GM21360 (cell line): Measurements from ENCODE around the gene SLMAP.
"Not testable (repeated sequence)": the region's sequence is repeated elsewhere in the genome, so short reads cannot be mapped to it uniquely, and the experiment has no call there.

Experiments
- ATAC-seq: cut with Tn5 transposase; IDR thresholded peaks from one replicate; pipeline ENCODE4 v1.9.1; 2021; ENCODE audit warnings: mild to moderate bottlenecking, moderate library complexity; ENCODE audit not compliant: unreplicated experiment

Gene SLMAP

GRCh38 chr3:57876632-57877031, 120.5 kb downstream of the SLMAP start:
- ATAC-seq: no peak

DNA sequence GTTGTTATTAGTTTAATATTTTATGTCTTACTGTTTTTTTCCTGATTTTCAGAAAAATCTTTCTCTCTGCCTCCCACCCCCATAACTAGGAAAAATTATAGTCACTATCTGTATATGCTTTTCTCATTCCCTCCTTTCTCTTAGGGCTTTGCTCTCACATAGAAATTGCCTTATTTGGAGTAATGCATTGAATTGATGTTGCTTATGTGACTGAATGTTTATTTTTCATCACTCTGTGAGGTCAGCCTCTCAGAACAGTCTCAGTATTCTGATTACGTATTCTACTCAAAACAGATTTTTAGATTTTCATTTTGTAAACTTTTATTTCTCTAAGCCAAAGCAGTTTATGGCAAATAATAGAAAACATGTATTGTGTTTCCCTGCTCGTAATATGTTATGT, 121.0 kb downstream of the SLMAP start:
- ATAC-seq: no peak

DNA sequence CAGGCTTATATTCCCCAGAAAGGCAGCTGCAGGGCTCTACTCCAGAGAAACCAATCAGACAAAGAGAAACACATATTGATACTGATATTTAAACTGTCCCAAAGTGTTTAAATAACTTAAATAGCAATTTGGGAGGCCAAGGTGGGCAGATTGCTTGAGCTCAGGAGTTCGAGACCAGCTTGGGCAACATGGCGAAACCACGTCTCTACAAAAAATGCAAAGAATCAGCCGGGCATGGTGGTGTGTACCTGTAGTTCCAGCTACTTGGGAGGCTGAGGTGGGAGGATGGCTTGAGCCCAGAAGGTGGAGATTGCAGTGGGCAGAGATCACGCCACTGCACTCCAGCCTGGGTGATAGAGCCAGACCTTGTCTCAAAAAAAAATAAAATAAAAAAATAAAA, 128.3 kb downstream of the SLMAP start:
- ATAC-seq: not testable (repeated sequence)

- ATAC-seq: no peak
Measured at GRCh38 chr3:57889807-57890206, 133.7 kb downstream of the SLMAP start.

DNA sequence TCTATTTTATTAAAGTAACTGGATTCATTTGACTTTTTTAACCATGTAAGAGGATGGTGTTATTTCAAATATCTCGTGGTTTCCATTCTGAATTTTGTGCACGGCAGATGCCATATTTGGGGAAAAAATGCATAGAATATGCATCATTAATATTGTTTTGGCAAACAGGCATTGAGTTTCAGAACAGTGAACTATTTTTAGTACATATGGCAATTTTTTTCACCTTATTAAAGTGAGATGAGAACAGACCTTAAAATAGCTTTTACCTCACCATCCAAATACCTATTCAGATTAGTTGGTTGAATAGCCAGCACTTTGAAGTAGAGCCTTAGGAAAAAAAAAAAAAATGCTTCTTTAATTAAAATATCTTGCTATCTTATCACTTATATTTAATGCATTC, 134.8 kb downstream of the SLMAP start:
- no peak for ATAC-seq

GRCh38 chr3:57892423-57892822, 136.3 kb downstream of the SLMAP start:
- ATAC-seq: no peak

DNA sequence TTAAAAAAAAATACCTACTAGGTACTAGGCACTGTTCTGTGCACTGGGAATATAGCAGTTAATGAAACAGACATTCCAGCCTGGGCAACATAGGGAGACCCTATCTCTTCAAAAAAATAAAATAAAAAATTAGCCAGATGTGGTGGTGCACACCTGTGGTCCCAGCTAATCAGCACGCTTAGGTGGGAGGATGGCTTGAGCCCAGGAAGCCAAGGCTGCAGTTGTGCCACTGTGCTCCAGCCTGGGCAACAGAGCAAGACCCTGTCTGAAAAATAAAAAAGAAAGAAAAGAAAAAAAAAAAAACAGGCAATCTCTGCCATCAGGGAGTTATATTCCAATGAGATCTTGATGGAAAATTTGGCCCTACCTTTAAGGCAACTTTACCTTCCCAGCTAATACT, 137.0 kb downstream of the SLMAP start:
- ATAC-seq: no peak

DNA sequence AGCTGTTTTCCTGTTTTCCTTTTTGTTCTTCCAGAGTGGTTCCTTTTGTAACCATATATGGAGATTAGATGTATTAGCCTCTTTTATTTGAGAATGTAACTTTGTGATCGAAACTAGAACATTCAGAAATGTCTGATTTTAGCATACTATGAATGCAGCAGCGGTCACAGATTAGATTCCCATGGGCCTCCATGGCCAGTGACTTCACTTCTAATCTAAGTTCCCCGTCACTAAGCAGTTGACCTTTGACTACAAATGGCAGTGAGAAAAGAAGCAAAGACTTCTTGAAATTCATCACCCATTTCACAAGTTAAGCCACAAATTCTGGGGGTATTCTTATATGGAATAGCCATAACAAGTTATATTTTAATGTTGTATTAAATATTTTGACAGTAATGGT, 137.6 kb downstream of the SLMAP start:
- ATAC-seq: no peak

- ATAC-seq: no peak
Measured at GRCh38 chr3:57896031-57896430, 139.9 kb downstream of the SLMAP start.

DNA sequence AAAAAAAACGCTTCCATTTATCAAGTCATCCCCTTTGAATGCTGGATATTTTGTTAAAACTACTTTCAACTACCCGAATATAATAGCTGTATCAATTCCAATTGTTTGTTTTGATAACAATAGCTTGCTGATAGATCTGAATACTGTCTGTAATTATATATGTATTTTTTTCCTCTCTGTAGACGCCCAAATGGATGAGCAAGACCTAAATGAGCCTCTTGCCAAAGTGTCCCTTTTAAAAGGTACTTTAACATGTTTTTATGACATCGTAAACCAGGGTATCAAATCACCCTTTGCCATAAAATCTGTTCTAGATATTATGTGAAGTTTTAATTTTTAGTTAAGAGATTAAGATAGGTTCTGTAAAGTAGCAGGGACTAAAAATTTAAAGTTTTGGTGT, 140.6 kb downstream of the SLMAP start:
- ATAC-seq: no peak

GRCh38 chr3:57900786-57901185, 144.7 kb downstream of the SLMAP start:
- no peak for ATAC-seq

DNA sequence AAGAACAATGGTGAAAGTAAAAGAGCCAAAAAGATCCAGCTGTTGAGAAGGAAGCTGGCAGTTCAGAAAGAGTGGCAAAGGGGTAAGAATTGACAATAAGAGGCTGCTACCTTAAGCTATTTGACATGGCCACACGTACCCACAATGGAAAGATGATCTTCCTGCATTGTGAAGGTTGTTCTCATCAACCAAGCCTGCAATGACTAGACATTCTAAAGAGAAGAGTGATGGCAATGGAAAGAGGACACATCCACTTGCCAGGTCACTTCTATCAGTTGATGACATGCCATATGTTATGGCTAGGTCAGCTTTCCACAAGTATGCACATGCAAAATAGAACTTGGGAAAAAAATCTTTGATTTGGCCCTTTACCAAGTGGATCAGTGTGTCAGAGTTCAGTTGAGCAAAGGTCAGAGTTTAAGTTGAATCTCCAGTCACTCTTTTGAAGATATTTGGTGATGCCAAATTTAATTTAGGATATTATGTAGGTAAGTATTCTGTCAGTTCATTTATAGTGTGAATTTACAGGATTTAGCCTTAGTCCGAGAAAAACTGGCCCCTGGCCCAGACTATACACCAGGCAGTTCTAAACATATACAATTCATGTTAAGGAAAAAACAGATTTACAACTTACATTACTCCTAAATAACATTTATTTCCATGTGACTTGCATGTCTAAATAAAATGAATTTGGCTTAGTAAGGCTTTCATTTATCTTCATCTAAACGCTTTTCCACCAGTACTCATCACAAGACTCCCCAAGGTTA, 147.2 kb downstream of the SLMAP start:
- ATAC-seq: no peak

GRCh38 chr3:57910990-57911389, 154.9 kb downstream of the SLMAP start:
- no peak for ATAC-seq

DNA sequence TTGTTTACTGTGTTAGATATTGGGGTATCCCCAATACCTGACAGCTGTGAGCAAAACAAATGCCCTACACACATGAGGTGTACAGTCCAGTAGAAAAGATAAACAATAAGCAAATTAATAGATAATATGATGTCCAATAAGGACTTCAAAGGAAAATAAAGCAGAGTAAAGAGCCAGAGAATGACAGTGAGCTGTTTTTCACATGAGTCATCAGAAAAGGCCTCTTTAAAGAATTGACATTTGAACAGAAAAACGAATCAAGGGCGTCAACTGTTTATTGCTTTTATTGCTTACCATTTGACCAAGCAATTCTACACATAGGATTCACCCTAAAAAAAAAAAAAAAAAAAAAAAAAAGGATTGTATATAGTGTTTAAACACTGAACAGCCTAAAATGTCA, 155.5 kb downstream of the SLMAP start:
- ATAC-seq: no peak

DNA sequence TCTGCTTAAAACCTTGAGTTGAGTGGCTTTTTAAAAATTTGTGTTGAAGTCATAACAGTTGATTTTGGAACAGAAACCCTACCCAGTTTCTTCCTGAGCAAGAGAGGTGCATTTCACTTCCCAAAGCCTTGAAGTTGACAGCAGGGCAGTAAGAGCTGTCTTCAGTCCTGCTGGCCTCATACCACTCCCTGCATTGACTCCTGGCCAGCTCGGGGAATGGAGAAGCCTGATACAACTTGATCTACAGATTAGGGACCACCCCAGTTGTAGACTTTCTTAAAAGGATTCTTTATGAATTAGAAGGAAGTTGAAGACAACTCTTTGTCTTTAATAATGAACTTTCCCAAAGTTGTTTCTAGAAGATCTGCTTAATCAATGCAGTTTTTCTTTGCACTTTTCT, 161.5 kb downstream of the SLMAP start:
- ATAC-seq: no peak

GRCh38 chr3:57918123-57918837, 162.2 kb downstream of the SLMAP start:
- no peak for ATAC-seq

DNA sequence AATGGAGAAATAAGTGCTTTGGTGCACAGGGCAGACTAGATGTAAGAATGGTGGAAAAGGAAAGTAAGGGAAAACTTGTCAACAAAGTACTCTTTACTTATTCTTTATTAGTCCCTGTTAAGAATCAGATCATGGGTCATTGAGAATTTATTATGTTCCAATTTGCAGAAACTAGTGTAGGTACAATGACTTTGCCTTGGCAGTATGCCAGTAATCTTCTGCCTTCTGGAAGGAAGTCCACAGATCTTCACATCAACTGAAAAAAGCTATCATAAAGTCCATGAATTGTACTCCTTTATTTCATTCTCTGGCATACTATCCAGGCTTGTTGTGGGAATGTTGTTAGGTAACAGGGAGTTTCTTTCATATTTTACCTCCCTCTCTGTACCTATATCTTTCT, 163.9 kb downstream of the SLMAP start:
- no peak for ATAC-seq

- ATAC-seq: no peak
Measured at GRCh38 chr3:57923101-57923500, 167.0 kb downstream of the SLMAP start.

- ATAC-seq: no peak
Measured at GRCh38 chr3:57923752-57924151, 167.6 kb downstream of the SLMAP start.

GRCh38 chr3:57927166-57927565, 171.1 kb downstream of the SLMAP start:
- no peak for ATAC-seq

DNA sequence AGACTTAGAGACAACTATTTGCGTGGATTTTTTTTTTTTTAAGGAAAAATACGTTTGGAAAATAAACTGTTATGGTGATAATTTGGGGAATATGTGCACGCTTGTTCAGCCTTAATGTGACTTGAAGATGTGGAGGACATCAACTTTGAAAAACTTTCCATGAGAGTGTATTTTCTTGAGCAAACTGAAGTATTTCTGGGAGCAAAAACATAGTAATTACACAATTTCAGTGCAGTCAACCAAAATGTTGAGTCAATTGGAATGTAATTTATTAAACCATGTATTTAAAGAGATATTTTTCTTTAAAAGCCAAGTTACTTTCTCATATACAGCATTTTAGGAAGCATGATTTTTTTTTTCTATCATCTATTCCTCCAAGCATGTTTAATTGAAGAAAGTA, 171.8 kb downstream of the SLMAP start:
- ATAC-seq: no peak

DNA sequence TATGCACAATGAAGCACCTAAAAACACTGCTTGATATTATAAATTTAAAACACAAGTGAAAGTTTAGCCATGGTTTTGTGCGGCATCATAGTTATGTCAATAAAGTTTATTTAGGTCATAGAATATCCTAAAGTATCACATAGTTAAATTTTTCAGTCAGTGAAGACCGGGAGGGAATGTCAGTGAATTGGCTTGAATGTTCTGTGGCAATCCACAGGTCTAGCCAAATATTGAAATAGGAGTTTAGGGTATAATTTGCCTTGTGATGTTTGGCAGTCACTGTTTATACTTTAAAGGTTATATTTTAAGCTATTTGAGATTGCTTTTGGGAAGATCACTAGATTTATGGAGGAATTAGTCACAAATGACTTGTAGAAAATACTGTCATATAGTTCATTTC, 172.4 kb downstream of the SLMAP start:
- no peak for ATAC-seq

- no peak for ATAC-seq
Measured at GRCh38 chr3:57929988-57930387, 173.9 kb downstream of the SLMAP start.
